Mesothelial cell of epicardium (in vitro differentiated cells): Measurements from ENCODE around the gene KCNT2. TPM values are rescaled to one million over a fixed set of nuclear protein-coding genes. Genes with fewer than 3 reads are reported as not detected.

ENCODE experiments used
- DNase-seq, 2 experiments: peaks; one replicate each; pipeline ENCODE4 v3.0.0; 2021; ENCODE audit warnings: low spot score in 2 of 2; ENCODE audit not compliant: unreplicated experiment in 2 of 2
- H3K27ac Mint-ChIP-seq: 2 replicates; pipeline ENCODE4 v1.8.0; 2021; ENCODE audit warnings: mixed read lengths
- H3K27me3 Mint-ChIP-seq: 2 replicates; pipeline ENCODE4 v1.8.0; 2021; ENCODE audit warnings: low read depth, mixed read lengths
- H3K36me3 Mint-ChIP-seq: 2 replicates; pipeline ENCODE4 v1.8.0; 2021; ENCODE audit warnings: mixed read lengths
- H3K4me1 Mint-ChIP-seq: 2 replicates; pipeline ENCODE4 v1.8.0; 2021; ENCODE audit warnings: mixed read lengths
- H3K4me3 Mint-ChIP-seq: 2 replicates; pipeline ENCODE4 v1.8.0; 2021; ENCODE audit warnings: mild to moderate bottlenecking, moderate library complexity, mixed read lengths
- H3K9me3 Mint-ChIP-seq: 2 replicates; pipeline ENCODE4 v1.8.0; 2021; ENCODE audit warnings: mixed read lengths
- CTCF ChIP-seq: fragments of 200-600 bp; sonication (generic); IDR thresholded peaks from one replicate; pipeline ENCODE4 v1.5.0; 2021; ENCODE audit warnings: antibody characterized with exemption; ENCODE audit not compliant: unreplicated experiment
- total RNA-seq: library from RNA; stranded (reverse); gene quantifications from 3 replicates; pipeline ENCODE4 v1.2.1, GENCODE V29; 2021

The KCNT2 gene
- total RNA-seq, 1 donor from 2014 or later = 25.6 TPM

- DNase-seq = no peak
- Mint-ChIP-seq H3K27ac (no peak overlapping the region), H3K9me3 (peaks cover 9% of the 10 kb centered on the region), H3K4me3 (no peak overlapping the region), H3K36me3 (peaks cover 16% of the 10 kb centered on the region), H3K4me1 (peaks cover 11% of the 10 kb centered on the region), H3K27me3 (no peaks in the 10 kb centered on the region)
- TF ChIP-seq CTCF = no peak
These were observed 121.9 kb downstream of the KCNT2 start for GRCh38 chr1:196486346-196486745.

- TF ChIP-seq CTCF = no peak
- Mint-ChIP-seq H3K4me1 (peaks cover 4% of the 10 kb centered on the region), H3K4me3 (no peak overlapping the region), H3K27ac (peak overlapping the region; percentile 14), H3K27me3 (no peaks in the 10 kb centered on the region), H3K9me3 (peaks cover 9% of the 10 kb centered on the region), H3K36me3 (peaks cover 25% of the 10 kb centered on the region)
- no peak for DNase-seq
These were observed 126.6 kb downstream of the KCNT2 start for GRCh38 chr1:196481616-196482015.

DNA sequence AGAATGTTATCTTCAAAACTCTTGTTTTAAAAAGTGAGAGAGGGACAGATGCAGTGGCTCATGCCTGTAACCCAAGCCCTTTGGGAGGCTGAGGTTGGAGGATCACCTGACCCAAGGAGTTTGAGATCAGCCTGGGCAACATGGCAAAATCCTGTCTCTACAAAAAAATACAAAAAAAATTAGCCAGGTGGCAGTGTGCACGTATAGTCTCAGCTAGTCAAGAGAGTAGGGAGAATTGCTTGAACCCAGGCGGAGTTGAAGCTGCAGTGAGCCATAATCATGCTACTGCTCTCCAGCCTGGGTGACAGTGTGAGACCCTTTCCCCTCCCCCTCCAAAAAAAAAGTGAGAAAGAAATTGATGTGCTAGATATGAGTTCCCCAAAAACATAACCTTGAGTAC lies 131.0 kb downstream of the KCNT2 start:
- no peak overlapping the region for H3K27ac Mint-ChIP-seq
- H3K4me3 Mint-ChIP-seq = no peak overlapping the region
- no peak for TF ChIP-seq CTCF
- no peaks in the 10 kb centered on the region for H3K27me3 Mint-ChIP-seq
- no peak for DNase-seq
- no peaks in the 10 kb centered on the region for H3K9me3 Mint-ChIP-seq
- peaks cover 14% of the 10 kb centered on the region for H3K36me3 Mint-ChIP-seq
- peaks cover 5% of the 10 kb centered on the region for H3K4me1 Mint-ChIP-seq

DNA sequence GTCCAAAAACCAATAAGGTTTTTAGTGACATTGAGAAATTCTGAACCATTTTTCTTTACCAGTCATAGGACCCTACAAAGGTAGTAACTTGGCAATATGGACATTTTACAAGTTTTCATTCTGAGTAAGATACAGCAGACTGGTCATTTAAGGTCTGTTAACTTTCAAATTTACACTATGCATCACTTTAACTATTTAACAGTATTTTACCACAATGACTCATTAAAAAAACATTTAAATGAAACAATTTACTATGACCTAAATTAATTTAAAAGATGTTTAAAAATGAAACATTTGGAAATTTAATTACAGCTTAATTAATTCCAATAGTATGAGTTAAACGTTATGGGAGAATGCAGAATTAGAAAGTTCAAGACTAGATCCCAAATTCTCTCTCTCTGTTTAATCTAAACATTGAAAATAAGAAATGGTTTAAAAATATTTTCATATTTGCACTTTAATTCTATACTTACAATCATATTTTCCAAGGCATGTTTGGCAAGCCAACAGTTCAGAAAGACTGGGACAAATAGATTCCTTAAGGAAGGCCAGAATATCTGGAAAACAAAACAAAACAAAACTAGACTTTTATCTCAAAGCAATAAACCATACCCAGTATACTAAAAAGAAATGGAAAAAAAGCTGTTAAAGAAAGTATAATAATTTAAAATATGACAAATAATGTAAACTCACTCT lies 140.9 kb downstream of the KCNT2 start:
- H3K4me3 Mint-ChIP-seq = no peak overlapping the region
- no peak overlapping the region for H3K27ac Mint-ChIP-seq
- H3K4me1 Mint-ChIP-seq = peaks cover 32% of the 10 kb centered on the region
- DNase-seq = no peak
- no peaks in the 10 kb centered on the region for H3K27me3 Mint-ChIP-seq
- peaks cover 11% of the 10 kb centered on the region for H3K9me3 Mint-ChIP-seq
- H3K36me3 Mint-ChIP-seq = peaks cover 14% of the 10 kb centered on the region
- no peak for TF ChIP-seq CTCF

GRCh38 chr1:196466654-196467053 lies 141.6 kb downstream of the KCNT2 start:
- H3K4me3 Mint-ChIP-seq = no peak overlapping the region
- H3K9me3 Mint-ChIP-seq = peaks cover 11% of the 10 kb centered on the region
- DNase-seq = no peak
- H3K27ac Mint-ChIP-seq = peak overlapping the region; percentile 79
- H3K27me3 Mint-ChIP-seq = no peaks in the 10 kb centered on the region
- TF ChIP-seq CTCF = no peak
- peaks cover 17% of the 10 kb centered on the region for H3K36me3 Mint-ChIP-seq
- peaks cover 32% of the 10 kb centered on the region for H3K4me1 Mint-ChIP-seq
